Measurements from ENCODE around the gene KRTAP10-4.

DNA sequence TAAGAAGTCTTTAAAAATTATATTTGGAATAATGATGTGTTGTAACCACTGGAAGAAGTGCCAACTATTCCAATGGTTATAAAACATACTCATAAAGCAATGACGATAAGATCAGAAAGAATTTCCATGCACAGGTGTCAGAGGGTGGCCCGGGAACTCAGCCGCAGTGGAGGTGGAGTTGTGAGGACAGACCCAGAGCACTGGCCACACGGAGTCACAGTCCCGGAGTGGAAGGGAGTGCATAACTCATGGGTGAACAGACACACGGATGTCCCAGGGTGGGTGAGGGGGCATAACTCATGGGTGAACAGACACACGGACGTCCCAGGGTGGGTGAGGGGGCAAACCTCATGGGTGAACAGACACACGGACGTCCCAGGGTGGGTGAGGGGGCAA is 2.5 kb downstream of the KRTAP10-4 start:
- TF ChIP-seq, protein P1, sequence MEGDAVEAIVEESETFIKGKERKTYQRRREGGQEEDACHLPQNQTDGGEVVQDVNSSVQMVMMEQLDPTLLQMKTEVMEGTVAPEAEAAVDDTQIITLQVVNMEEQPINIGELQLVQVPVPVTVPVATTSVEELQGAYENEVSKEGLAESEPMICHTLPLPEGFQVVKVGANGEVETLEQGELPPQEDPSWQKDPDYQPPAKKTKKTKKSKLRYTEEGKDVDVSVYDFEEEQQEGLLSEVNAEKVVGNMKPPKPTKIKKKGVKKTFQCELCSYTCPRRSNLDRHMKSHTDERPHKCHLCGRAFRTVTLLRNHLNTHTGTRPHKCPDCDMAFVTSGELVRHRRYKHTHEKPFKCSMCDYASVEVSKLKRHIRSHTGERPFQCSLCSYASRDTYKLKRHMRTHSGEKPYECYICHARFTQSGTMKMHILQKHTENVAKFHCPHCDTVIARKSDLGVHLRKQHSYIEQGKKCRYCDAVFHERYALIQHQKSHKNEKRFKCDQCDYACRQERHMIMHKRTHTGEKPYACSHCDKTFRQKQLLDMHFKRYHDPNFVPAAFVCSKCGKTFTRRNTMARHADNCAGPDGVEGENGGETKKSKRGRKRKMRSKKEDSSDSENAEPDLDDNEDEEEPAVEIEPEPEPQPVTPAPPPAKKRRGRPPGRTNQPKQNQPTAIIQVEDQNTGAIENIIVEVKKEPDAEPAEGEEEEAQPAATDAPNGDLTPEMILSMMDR (IDR thresholded peaks at IDR 0.05; ENCODE audit: insufficient read depth, low read length), result no peak
- TF ChIP-seq SPI1 (IDR thresholded peaks at IDR 0.05; ENCODE audit: borderline replicate concordance, low read depth) (no peak), GABPA (IDR thresholded peaks at IDR 0.05; ENCODE audit: low read depth) (no peak), POLR2AphosphoS5 (IDR thresholded peaks at IDR 0.05; ENCODE audit: low read depth) (no peak)
- TF ChIP-seq, protein P2, sequence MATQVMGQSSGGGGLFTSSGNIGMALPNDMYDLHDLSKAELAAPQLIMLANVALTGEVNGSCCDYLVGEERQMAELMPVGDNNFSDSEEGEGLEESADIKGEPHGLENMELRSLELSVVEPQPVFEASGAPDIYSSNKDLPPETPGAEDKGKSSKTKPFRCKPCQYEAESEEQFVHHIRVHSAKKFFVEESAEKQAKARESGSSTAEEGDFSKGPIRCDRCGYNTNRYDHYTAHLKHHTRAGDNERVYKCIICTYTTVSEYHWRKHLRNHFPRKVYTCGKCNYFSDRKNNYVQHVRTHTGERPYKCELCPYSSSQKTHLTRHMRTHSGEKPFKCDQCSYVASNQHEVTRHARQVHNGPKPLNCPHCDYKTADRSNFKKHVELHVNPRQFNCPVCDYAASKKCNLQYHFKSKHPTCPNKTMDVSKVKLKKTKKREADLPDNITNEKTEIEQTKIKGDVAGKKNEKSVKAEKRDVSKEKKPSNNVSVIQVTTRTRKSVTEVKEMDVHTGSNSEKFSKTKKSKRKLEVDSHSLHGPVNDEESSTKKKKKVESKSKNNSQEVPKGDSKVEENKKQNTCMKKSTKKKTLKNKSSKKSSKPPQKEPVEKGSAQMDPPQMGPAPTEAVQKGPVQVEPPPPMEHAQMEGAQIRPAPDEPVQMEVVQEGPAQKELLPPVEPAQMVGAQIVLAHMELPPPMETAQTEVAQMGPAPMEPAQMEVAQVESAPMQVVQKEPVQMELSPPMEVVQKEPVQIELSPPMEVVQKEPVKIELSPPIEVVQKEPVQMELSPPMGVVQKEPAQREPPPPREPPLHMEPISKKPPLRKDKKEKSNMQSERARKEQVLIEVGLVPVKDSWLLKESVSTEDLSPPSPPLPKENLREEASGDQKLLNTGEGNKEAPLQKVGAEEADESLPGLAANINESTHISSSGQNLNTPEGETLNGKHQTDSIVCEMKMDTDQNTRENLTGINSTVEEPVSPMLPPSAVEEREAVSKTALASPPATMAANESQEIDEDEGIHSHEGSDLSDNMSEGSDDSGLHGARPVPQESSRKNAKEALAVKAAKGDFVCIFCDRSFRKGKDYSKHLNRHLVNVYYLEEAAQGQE (IDR thresholded peaks at IDR 0.05; ENCODE audit: insufficient replicate concordance, low read depth), result no peak
